SW480 (cell line): ENCODE measurements around the gene ZNF334.

ENCODE experiments used
- DNase-seq: peaks from one replicate; pipeline ENCODE4 v3.0.0-alpha.2; 2016; ENCODE audit warnings: low spot score

The ZNF334 gene

DNA sequence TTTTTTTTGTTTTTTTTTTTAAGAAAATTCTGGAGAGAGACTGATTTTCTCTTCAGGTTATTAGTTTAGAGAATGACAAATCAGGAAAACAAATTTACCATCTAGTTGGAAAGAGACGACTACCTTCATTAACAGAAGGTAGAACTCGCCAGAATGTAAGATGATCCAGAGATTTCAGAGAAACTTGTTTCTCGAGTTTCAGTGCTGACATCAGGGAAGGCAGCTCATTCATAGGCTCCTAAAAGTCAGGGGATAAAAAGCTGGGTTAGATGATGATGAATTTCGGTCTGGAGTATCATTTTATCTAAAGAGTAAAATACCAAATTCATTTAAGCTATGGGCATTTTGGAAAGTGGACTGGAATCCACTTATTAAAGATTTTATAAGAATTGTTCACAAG, 27.9 kb downstream of the ZNF334 start:
- DNase-seq, result no peak

DNA sequence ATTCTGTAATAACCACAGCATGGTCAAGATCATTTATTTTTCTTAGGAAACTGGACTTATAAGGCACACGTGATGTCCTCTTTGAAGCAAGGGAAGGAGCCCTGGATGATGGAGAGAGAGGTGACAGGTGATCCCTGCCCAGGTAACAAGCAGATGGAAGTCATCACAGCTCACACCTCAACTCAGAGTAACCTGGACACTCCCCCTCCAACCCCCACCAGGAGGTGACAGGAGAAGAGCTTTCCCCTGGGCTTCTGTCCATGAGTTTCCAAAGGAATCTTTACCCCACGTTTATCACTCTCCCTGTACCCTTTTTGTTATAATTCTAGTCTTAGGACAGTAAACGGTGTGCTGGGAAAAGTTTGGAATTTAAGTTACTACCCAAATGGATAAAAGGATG, 28.4 kb downstream of the ZNF334 start:
- DNase-seq, result no peak

DNA sequence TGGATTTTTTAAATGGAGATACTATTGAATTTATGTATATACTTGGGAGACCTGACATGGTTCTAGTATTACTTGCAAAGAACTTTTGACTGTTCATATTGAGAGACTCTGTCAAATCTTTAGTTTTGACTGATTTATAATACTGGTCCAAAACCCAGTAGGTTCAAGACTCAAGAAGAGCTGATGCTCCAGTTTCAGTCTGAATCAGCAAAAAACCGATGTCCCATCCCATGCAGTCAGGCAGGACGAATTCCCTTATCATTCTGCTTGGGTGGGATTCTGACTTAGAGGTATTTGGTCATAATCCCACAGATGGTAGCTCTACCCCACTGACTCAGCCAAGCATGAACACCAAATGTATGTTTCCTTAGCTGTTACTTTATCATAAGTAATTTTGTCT, 29.5 kb downstream of the ZNF334 start:
- no peak for DNase-seq

DNA sequence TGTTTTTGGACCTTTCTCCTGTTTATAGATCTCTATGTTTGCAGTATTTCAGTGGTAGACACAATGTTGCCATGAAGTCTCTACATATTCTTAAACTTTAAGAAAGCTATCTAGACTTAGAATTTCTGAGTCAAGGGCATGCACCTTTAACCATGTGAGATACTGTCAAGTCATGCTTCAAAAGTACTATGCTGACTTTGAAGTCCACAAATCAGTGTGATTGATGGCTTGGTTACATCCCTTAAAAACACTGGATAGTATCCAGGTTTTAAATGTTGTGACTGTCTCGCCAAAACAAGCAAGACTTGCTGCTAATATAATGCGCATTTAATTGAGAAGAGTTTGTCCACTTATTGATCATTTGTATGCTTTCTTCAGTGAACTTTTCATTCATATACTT, 30.5 kb downstream of the ZNF334 start:
- DNase-seq, result no peak

DNA sequence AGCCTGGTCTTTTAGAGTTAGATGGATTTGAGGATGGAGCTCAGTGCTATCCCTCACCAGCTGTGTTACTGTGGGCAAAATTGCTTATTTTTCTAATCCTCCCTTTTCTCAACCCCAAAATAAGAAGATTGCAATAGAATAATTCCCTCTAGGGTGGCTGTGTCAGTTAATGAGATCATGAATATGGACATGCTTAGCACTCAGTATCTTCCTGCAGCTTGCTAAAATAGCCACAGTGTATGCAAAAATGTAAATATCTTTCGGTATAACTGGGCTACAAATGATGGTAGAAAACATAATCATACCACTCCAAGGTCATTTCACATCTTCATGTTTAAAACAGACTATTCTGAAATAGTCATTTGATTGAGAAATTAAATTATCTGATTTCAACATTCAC, 35.7 kb downstream of the ZNF334 start:
- DNase-seq, result no peak

DNA sequence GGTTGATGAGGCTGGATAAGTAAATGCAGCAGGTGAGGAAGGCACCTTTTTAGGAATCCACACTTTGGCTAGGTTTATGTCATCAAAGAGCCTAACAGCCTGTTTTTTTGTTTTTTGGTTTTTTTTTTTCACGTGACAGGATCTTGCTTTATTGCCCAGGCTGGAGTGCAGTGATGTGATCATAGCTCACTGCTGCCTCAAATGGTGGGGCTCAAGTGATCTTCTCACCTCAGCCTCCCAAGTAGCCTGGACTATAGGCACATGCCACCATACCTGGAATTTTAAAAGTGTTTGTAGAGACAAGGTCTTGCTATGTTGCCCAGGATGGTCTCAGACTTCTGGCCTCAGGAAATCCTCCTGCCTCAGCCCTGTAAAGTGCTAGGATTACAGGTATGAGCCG, 36.1 kb downstream of the ZNF334 start:
- DNase-seq, result no peak

DNA sequence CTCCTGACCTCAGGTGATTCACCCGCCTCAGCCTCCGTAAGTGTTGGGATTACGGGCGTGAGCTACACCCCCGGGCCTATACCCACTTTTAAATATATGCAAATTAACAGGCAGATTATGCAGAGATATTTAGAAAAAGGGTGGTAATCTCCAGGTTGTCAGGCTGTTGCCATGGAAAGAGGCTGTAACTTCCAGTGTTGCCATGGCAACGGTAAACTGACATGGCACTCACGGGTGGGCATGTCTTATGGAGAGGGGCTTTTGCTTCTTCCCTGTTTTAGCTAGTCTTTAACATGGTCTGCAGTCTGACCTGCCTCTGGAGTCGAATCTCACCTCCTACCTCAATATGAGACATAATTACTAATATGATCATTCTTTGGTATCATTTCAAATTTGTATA, 44.9 kb downstream of the ZNF334 start:
- no peak for DNase-seq

DNA sequence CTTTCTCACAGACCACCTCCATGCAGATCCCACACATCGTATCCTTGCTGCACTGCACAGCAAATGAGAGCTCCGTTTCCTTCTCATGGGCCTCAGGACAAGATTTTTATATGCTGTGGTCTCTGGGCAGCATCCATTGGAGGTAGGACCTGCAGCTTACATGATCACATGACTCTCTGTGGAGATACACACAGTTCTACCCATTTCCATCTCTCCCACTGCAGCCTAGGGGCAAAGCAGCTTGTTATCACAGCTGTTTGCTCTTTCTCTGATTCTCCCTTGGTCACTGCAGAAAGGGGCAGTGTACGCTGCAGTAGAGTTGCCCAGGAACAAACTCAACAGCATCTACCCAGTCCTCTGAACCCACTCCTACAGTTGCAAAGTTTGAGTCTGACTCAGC, 48.9 kb downstream of the ZNF334 start:
- DNase-seq, result no peak

DNA sequence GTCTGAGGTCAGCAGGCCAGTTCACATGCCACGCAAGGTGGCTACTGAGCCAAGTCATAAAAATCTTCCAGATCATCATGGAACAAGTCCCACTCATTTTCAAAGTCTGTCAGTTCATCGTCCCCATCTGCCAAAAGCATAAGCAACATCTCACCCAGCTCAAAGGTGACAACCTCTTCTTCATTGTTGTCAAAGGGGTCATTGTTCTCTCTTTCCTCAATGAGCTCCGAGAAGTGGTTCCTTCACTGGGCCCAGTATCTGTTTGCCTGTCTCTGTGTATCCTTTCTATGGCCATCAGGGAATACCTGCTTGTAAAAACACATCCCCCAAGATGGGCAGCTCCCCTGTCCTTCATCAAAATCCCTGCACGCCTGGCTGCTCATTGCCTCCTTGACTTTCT, 49.5 kb downstream of the ZNF334 start:
- DNase-seq, result no peak

DNA sequence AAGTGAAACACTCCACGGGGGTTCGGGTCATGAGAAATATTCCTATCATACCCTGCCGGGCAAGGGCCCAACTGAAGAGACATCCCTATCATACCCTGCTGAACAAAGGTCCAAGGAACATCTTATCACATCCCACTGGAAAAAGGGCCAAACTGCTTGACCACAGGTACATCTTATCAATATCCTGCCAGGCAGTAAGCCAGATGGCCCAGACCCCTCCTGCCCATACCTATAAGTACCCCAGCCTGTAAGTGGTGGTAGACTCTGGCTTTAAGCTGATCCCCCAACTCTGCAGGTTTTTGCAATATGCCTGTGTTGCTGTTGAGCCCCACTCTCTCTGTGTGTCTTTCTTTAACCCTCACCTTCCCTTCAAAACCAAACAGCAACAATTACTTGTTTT, 51.6 kb downstream of the ZNF334 start:
- DNase-seq, result no peak

DNA sequence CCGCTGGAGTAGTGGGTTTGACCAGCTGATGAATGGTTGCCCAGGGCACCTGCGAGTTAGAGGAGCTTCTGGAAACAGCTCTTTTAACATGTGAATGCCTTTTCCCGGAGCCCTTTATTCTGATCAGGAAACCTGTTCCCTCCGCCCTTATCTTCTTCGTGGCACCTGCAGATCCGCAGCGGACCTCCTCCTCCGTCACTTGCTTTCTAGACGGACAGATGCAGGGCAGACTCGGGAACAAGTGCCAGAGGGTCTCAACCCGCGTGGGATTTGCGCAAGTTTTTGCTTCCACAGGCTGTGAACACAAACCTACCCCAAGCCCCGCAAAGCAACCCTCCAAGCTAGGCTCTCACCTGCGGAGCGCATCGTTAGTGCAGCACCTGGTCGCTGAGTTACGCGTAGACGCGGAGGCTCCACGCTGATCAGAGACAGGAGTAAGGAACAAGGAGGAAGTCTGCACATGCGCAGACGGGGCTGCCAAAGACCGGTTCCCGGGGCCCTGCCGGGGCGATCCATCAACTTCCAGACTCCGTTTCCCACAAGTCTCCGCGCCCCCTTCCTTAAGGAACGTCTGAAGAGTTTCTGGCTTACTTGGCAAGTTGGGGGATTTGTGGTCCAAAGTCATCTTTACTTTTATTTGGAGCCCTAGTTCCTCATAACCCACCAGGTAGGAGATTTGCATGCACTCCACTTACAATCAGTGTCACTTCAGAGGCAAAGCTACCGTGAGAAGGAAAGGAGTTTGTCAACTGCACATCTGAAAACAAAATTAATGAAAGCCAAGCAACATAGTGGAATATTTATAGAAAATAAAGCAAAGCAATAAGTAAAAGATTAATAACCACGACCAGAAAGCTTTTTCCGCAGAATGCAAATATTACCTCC, 54.3 kb downstream of the ZNF334 start:
- no peak for DNase-seq

DNA sequence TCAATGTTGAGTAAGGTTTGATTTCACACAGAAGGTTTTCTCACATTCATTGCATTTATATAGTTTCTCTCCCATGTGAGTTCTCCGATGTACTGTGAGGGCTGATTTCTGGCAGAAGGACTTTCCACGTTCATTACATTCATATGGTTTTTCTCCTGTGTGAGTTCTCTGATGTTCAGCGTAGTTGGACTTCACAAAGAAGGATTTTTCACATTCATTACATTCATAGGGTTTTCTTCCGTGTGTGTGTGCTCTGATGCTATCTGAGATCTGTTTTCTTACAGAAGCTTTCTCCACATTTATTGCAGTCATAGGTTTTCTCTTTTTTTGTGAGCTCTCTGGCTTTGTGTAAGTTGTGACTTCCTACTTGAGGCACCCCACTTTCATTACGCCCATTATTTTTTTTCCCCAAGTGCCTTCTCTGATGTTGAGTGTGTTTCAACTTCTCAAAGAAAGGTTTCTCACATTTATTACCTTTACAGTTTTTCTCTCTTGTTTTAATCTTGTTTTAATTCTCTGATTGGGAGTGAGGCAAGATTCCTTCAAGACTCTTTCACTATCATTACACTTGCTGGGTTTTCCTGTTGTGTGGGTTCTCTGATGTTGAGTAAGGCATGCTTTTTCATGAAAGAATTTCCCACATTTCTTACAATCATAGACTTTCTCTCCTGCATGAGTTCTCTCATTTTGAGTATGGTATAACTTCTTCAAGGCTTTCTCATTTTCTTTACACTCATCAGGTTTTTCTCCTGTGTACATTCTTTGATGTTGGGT, 56.9 kb downstream of the ZNF334 start:
- DNase-seq, result no peak

DNA sequence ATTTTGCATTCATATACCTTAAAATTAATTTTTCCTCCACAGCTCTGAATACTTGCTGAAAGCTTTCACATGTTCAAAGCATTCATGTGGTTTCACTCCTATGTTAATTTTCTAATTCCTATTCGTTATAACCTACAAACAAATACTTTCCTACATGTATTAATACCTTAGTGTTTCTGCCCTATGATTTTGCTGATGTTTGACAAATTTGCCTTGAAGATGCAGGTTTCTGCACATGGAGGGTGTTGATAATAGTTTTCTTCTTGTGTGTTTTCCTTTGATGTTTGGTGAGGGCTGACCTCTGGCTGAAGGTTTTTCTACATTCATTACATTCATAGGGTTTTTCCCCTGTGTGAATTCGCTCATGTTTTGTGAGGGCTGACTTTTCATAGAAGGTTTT, 57.6 kb downstream of the ZNF334 start:
- no peak for DNase-seq
